Panc1 (cell line): ENCODE data around the gene ABHD2. TPM values are rescaled to one million over a fixed set of nuclear protein-coding genes. Genes with fewer than 3 reads are reported as not detected.

Experiments
- ATAC-seq: fragments of 200-7000 bp; cut with Tn5 transposase; 2 replicates; pipeline ENCODE4 v1.9.1; 2020; ENCODE audit warnings: mild to moderate bottlenecking, moderate library complexity
- BruUV-seq: library from RNA; stranded (reverse); fragments of 400-500 nt; replicated peaks from 2 replicates; lab custom pipeline; 2021; lab: Mats Ljungman, UMichigan
- CTCF ChIA-PET: fragments of 300-600 bp; sonication (Branson Sonifier 250); formaldehyde crosslinking; loops from one replicate; lab custom pipeline; 2022; ENCODE audit warnings: antibody characterized with exemption; lab: Charles Lee
- POLR2A ChIA-PET: fragments of 300-600 bp; sonication (Branson Sonifier 250); formaldehyde crosslinking; loops from one replicate; lab custom pipeline; 2022; ENCODE audit warnings: antibody characterized with exemption; lab: Charles Lee
- DNase-seq: peaks from one replicate; pipeline ENCODE4 v3.0.0-alpha.2; 2010; ENCODE audit warnings: low read depth, low spot score
- H3K27ac ChIP-seq: 2 replicates; pipeline ENCODE4 v1.5.1; 2011; ENCODE audit warnings: mild to moderate bottlenecking, low read length, inconsistent platforms
- H3K27me3 ChIP-seq: fragments of 200-500 bp; sonication (Bioruptor generic); 2 replicates; pipeline ENCODE4 v1.6.0; 2014; ENCODE audit warnings: low read length, inconsistent platforms; ENCODE audit not compliant: control insufficient read depth, insufficient read depth
- H3K36me3 ChIP-seq: fragments of 200-500 bp; sonication (Bioruptor generic); 2 replicates; pipeline ENCODE4 v1.5.1; 2014; ENCODE audit warnings: inconsistent platforms, mild to moderate bottlenecking, low read length, moderate library complexity; ENCODE audit not compliant: control insufficient read depth, insufficient read depth
- H3K4me1 ChIP-seq: 2 replicates; pipeline ENCODE4 v1.5.1; 2011; ENCODE audit warnings: inconsistent platforms, mild to moderate bottlenecking, low read length, moderate library complexity; ENCODE audit not compliant: control insufficient read depth, insufficient read depth
- H3K4me3 ChIP-seq, 2 experiments: 2 replicates each; pipeline ENCODE4 v1.5.1; 2011 to 2012; ENCODE audit warnings: low read depth in 2 of 2, low read length in 2 of 2, mild to moderate bottlenecking in 2 of 2, inconsistent platforms in 1 of 2, moderate library complexity in 1 of 2
- H3K9me3 ChIP-seq: fragments of 200-500 bp; sonication (Bioruptor generic); 2 replicates; pipeline ENCODE4 v1.5.1; 2014; ENCODE audit warnings: low read depth, mild to moderate bottlenecking, inconsistent platforms, low read length, moderate library complexity; ENCODE audit not compliant: control insufficient read depth, insufficient read depth
- CTCF ChIP-seq: fragments of 450-650 bp; IDR thresholded peaks from 2 replicates; pipeline ENCODE4 v1.5.1; 2017; ENCODE audit warnings: mild to moderate bottlenecking
- POLR2AphosphoS5 ChIP-seq: IDR thresholded peaks from 2 replicates; pipeline ENCODE4 v1.6.1; 2012; ENCODE audit warnings: mild to moderate bottlenecking, low read depth, low read length, moderate library complexity
- REST ChIP-seq, 2 experiments: IDR thresholded peaks; 2 replicates each; pipeline ENCODE4 v1.6.1; 2011 to 2012; ENCODE audit warnings: low read depth in 2 of 2, control low read depth in 1 of 2, low read length in 1 of 2, mild to moderate bottlenecking in 1 of 2, moderate library complexity in 1 of 2; ENCODE audit not compliant: insufficient read depth in 1 of 2
- SIN3A ChIP-seq: IDR thresholded peaks from 2 replicates; pipeline ENCODE4 v1.6.1; 2012; ENCODE audit warnings: low read depth, mild to moderate bottlenecking, low read length, moderate library complexity, borderline replicate concordance; ENCODE audit not compliant: insufficient read depth
- TCF7L2 ChIP-seq: IDR thresholded peaks from 2 replicates; pipeline ENCODE4 v1.6.1; 2011; ENCODE audit warnings: mild to moderate bottlenecking, low read depth, low read length, inconsistent platforms
- in situ Hi-C: cut with HindIII; loops from 2 replicates; pipeline ENCODE4 v1.10.0; 2016; ENCODE audit warnings: low sequenced_read_pairs, low pct_unique_long_range_greater_than_20kb
- intact Hi-C: fragments of 100-400 bp; cut with micrococcal nuclease; formaldehyde crosslinking; loops from one replicate; pipeline ENCODE4 v1.10.0; 2022; ENCODE audit not compliant: unreplicated experiment
- total RNA-seq: library from RNA; stranded (reverse); gene quantifications from one replicate; pipeline ENCODE4 v1.2.1, GENCODE V29; 2021; ENCODE audit not compliant: unreplicated experiment

Gene ABHD2
- total RNA-seq, 1 experiment from 2014 or later: 95.0 TPM

GRCh38 chr15:89198934-89199333 lies 110.7 kb downstream of the ABHD2 start:
- H3K4me3 ChIP-seq: no peak overlapping the region
- ChIA-PET POLR2A (no interaction called here), CTCF (interaction anchor here (0.6 to 1.4 kb wide), 2 partner anchors 27 to 196 kb away, joined by 3 to 7 read pairs; no protein-coding TSS in a partner anchor)
- BruUV-seq: no TSS peak
- no peaks in the 10 kb centered on the region for H3K9me3 ChIP-seq
- no peaks in the 10 kb centered on the region for H3K4me1 ChIP-seq
- DNase-seq: no peak
- H3K27me3 ChIP-seq: no peaks in the 10 kb centered on the region
- no peak for TF ChIP-seq SIN3A
- no peak for ATAC-seq
- in situ Hi-C loops (no loop called here), intact Hi-C loops (no loop called here)
- H3K36me3 ChIP-seq: no peaks in the 10 kb centered on the region
- no peak overlapping the region for H3K27ac ChIP-seq

- no peaks in the 10 kb centered on the region for H3K4me1 ChIP-seq
- CTCF ChIA-PET: interaction anchor here (1.4 kb wide), 1 partner anchor 28 kb away, joined by 3 read pairs; no protein-coding TSS in a partner anchor
Measured at GRCh38 chr15:89199746-89200145, 111.5 kb downstream of the ABHD2 start.

GRCh38 chr15:89200182-89200581 lies 111.9 kb downstream of the ABHD2 start:
- Histone ChIP-seq H3K4me1 (no peaks in the 10 kb centered on the region), H3K27me3 (no peaks in the 10 kb centered on the region), H3K4me3 (no peak overlapping the region), H3K9me3 (no peaks in the 10 kb centered on the region), H3K27ac (no peak overlapping the region), H3K36me3 (no peaks in the 10 kb centered on the region)
- in situ Hi-C loops: no loop called here
- TF ChIP-seq TCF7L2 (no peak), SIN3A (no peak), REST (IDR thresholded peaks at IDR 0.05; ENCODE audit: insufficient read depth in 1 of 2, low read depth in 2 of 2, low read length in 1 of 2) (no peak), CTCF (no peak), POLR2AphosphoS5 (no peak)
- no peak for ATAC-seq
- intact Hi-C loops: no loop called here
- ChIA-PET POLR2A (interaction anchor here (0.8 kb wide), 1 partner anchor 112 kb away, joined by 3 read pairs; the partner anchor contains the start of gene ABHD2), CTCF (interaction anchor here (1.4 kb wide), 1 partner anchor 29 kb away, joined by 3 read pairs; no protein-coding TSS in a partner anchor)
- BruUV-seq: TSS peak; percentile 14
- no peak for DNase-seq

More at GRCh38 chr15:89199746-89200145, 111.5 kb downstream of the ABHD2 start:
- no peaks in the 10 kb centered on the region for H3K9me3 ChIP-seq
- in situ Hi-C loops: no loop called here
- BruUV-seq: no TSS peak
- no peak overlapping the region for H3K4me3 ChIP-seq
- no peak for TF ChIP-seq SIN3A
- TF ChIP-seq CTCF: no peak
- no peak for TF ChIP-seq TCF7L2
- no peak for TF ChIP-seq POLR2AphosphoS5
- H3K36me3 ChIP-seq: no peaks in the 10 kb centered on the region
- DNase-seq (no peak), ATAC-seq (no peak)
- intact Hi-C loops: no loop called here
- POLR2A ChIA-PET: interaction anchor here (0.8 kb wide), 1 partner anchor 112 kb away, joined by 3 read pairs; the partner anchor contains the start of gene ABHD2
- H3K27me3 ChIP-seq: no peaks in the 10 kb centered on the region
- H3K27ac ChIP-seq: no peak overlapping the region
